Dermis microvascular lymphatic vessel endothelial cell (primary cell): Measurements from ENCODE around the gene FBXO47. TPM values are rescaled to one million over a fixed set of nuclear protein-coding genes. Genes with fewer than 3 reads are reported as not detected.

Experiments used
- total RNA-seq: library from RNA; depleted of rRNA; stranded (reverse); fragments of >200 nt; gene quantifications from 2 replicates; pipeline ENCODE4 v1.2.1, GENCODE V29; 2014

The FBXO47 gene
- total RNA-seq, 1 donor from 2014 or later = under 0.01 TPM

Other genes starting within 250 kb of the FBXO47 start
- gene CISD3, start 237.1 kb downstream of the FBXO47 start, total RNA-seq = 2.7 and 3.7 TPM in 2 replicates
- gene PCGF2, start 219.1 kb downstream of the FBXO47 start, total RNA-seq = 3.2 and 5.6 TPM in 2 replicates
- gene PSMB3, start 214.7 kb downstream of the FBXO47 start, total RNA-seq = 379 and 507 TPM in 2 replicates
- 26.8 and 41.1 TPM in 2 replicates for gene PIP4K2B, start 167.8 kb downstream of the FBXO47 start, total RNA-seq
- 5.8 and 8.7 TPM in 2 replicates for gene CWC25, start 142.1 kb downstream of the FBXO47 start, total RNA-seq
- gene RPL23, start 113.7 kb downstream of the FBXO47 start, total RNA-seq = 1,151 and 1,302 TPM in 2 replicates
- gene LASP1, start 97.3 kb downstream of the FBXO47 start, total RNA-seq = 57.1 and 80.4 TPM in 2 replicates
- not detected in 2 replicates for gene PLXDC1, start 184.2 kb upstream of the FBXO47 start, total RNA-seq
- gene ARL5C, start 198.8 kb upstream of the FBXO47 start, total RNA-seq = not detected in 2 replicates
- 0.90 and 1.6 TPM in 2 replicates for gene CACNB1, start 230.3 kb upstream of the FBXO47 start, total RNA-seq
- gene RPL19, start 232.9 kb upstream of the FBXO47 start, total RNA-seq = 1,104 and 1,597 TPM in 2 replicates